Right lobe of liver (tissue), 4 donors: ENCODE measurements around the gene BEST1.

Experiments used
- POLR2A ChIP-seq: fragments of 450-650 bp; IDR thresholded peaks from one replicate; pipeline ENCODE4 v1.6.1; 2017; ENCODE audit warnings: antibody characterized with exemption, mild to moderate bottlenecking
- TF ChIP-seq, protein P1 (sequence below), 4 donors: fragments of 200-600 bp in 3 of 4; fragments of 450-650 bp in 1 of 4; IDR thresholded peaks; one replicate each; pipeline versions ENCODE4 v1.5.1 to v1.8.0; 2016 to 2022; ENCODE audit warnings: antibody characterized with exemption in 4 of 4, mild to moderate bottlenecking in 2 of 4
- donor health status: DM: no; HTN: no; CAD: no.
- donor health status: DM: no; HTN: no; CAD: no.
- donor health status: DM: no; HTN: yes; CAD: no.

DNA sequence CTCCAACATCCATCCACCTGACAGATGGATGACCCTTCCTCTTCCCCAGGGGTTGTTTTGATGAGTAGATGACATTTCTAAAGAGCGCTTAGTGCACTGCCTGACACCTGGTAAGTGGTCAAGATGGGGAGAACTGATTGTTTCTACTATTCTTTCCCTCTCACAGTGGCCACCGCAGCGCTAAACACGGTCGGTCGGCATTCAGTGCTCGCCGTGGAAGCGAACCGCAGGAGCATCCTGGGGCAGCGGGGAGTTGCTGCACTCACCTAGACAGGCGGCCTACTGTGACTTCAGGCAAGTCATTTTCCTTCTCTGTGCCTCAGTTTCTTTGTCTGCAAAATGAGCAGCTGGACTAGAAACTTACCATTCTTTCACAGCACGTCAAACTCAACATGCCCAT lies 5.0 kb upstream of the BEST1 start:
- TF ChIP-seq, protein P1, sequence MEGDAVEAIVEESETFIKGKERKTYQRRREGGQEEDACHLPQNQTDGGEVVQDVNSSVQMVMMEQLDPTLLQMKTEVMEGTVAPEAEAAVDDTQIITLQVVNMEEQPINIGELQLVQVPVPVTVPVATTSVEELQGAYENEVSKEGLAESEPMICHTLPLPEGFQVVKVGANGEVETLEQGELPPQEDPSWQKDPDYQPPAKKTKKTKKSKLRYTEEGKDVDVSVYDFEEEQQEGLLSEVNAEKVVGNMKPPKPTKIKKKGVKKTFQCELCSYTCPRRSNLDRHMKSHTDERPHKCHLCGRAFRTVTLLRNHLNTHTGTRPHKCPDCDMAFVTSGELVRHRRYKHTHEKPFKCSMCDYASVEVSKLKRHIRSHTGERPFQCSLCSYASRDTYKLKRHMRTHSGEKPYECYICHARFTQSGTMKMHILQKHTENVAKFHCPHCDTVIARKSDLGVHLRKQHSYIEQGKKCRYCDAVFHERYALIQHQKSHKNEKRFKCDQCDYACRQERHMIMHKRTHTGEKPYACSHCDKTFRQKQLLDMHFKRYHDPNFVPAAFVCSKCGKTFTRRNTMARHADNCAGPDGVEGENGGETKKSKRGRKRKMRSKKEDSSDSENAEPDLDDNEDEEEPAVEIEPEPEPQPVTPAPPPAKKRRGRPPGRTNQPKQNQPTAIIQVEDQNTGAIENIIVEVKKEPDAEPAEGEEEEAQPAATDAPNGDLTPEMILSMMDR (IDR thresholded peaks at IDR 0.05): no peak
- no peak for TF ChIP-seq POLR2A
